Colonic mucosa (tissue), 4 donors: ENCODE measurements around the gene KLHDC8B. TPM values are rescaled to one million over a fixed set of nuclear protein-coding genes. Genes with fewer than 3 reads are reported as not detected.

Experiments
- DNase-seq: peaks from one replicate; pipeline ENCODE4 v3.0.0-alpha.2; 2020
- H3K27ac ChIP-seq: fragments of 200-600 bp; one replicate; pipeline ENCODE4 v1.8.0; 2021
- H3K27me3 ChIP-seq: fragments of 200-600 bp; one replicate; pipeline ENCODE4 v1.8.0; 2021
- H3K36me3 ChIP-seq: fragments of 200-600 bp; one replicate; pipeline ENCODE4 v1.8.0; 2021
- H3K4me1 ChIP-seq: fragments of 200-600 bp; one replicate; pipeline ENCODE4 v1.8.0; 2021; ENCODE audit warnings: mild to moderate bottlenecking
- H3K4me3 ChIP-seq: fragments of 200-600 bp; one replicate; pipeline ENCODE4 v1.8.0; 2021
- H3K9ac ChIP-seq, 2 donors: one replicate each; pipeline ENCODE4 v1.7.0; 2013; ENCODE audit warnings: control low read depth in 2 of 2, low read depth in 2 of 2, low read length in 2 of 2
- H3K9me3 ChIP-seq: fragments of 200-600 bp; one replicate; pipeline ENCODE4 v1.8.0; 2021
- CTCF ChIP-seq: fragments of 200-600 bp; IDR thresholded peaks from one replicate; pipeline ENCODE4 v1.8.0; 2022; ENCODE audit warnings: antibody characterized with exemption, mild to moderate bottlenecking
- intact Hi-C: fragments of 100-400 bp; cut with DNase I; formaldehyde crosslinking; loops from one replicate; pipeline ENCODE4 v1.14.1; 2022
- total RNA-seq, 2 donors: library from RNA; stranded (reverse); fragmentation: NEBNext Ultra II Directional in 1 of 2; extraction: Animal tissue kit (Norgen Biotek cat#: 25700) in 1 of 2; gene quantifications; one replicate each; pipeline ENCODE4 v1.2.1, GENCODE V29; 2021
- donor health status: healthy.
- donor health status: DM: no; HTN: no; CAD: no.
- donor health status: DM: no; HTN: no; CAD: no.

The KLHDC8B gene
- total RNA-seq, 2 donors from 2014 or later: 5.1 to 9.4 TPM

- no peak overlapping the region for H3K27ac ChIP-seq
These were observed 4.1 kb downstream of the KLHDC8B start for GRCh38 chr3:49175530-49175929.

GRCh38 chr3:49177073-49177472, 5.7 kb downstream of the KLHDC8B start:
- intact Hi-C loops: loop anchor here (5.0 kb wide), 1 partner anchor 280 kb away; no protein-coding TSS in a partner anchor
- TF ChIP-seq CTCF: no peak
- no peaks in the 10 kb centered on the region for H3K36me3 ChIP-seq
- H3K27me3 ChIP-seq: no peaks in the 10 kb centered on the region
- no peaks in the 10 kb centered on the region for H3K9me3 ChIP-seq
- no peak overlapping the region for H3K9ac ChIP-seq
- no peak for DNase-seq
- H3K4me1 ChIP-seq: no peaks in the 10 kb centered on the region
- no peak overlapping the region for H3K4me3 ChIP-seq
- H3K27ac ChIP-seq: no peak overlapping the region

More at GRCh38 chr3:49175530-49175929, 4.1 kb downstream of the KLHDC8B start:
- no peaks in the 10 kb centered on the region for H3K36me3 ChIP-seq
- DNase-seq: no peak
- H3K4me3 ChIP-seq: no peak overlapping the region
- H3K9me3 ChIP-seq: no peaks in the 10 kb centered on the region
- no peaks in the 10 kb centered on the region for H3K4me1 ChIP-seq
- TF ChIP-seq CTCF: no peak
- intact Hi-C loops: loop anchor here (5.0 kb wide), 1 partner anchor 282 kb away; no protein-coding TSS in a partner anchor
- H3K27me3 ChIP-seq: no peaks in the 10 kb centered on the region
- no peak overlapping the region for H3K9ac ChIP-seq

DNA sequence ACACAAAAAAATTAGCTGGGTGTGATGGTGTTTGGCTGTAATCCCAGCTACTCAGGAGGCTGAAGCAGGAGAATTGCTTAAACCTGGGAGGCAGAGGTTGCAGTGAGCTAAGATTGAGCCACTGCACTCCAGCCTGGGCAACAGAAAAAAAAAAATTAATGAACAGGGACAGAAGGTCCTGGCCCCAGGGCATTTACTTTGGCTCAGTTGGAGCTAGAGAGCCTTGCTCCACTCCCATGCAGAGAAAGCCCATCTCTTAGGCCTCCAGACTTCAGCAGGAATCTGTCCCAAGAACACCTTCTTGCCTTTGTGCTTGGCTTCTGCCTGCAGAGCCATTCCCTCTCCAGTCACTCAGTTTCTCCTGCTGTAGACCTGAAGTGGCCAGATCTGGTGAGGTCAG, 8.7 kb downstream of the KLHDC8B start:
- Histone ChIP-seq H3K36me3 (no peaks in the 10 kb centered on the region), H3K27ac (no peak overlapping the region), H3K4me3 (no peak overlapping the region), H3K9ac (no peak overlapping the region), H3K4me1 (no peaks in the 10 kb centered on the region), H3K27me3 (no peaks in the 10 kb centered on the region), H3K9me3 (no peaks in the 10 kb centered on the region)
- no peak for DNase-seq
- intact Hi-C loops: no loop called here
- no peak for TF ChIP-seq CTCF

- H3K36me3 ChIP-seq: no peaks in the 10 kb centered on the region
- intact Hi-C loops: no loop called here
- no peaks in the 10 kb centered on the region for H3K9me3 ChIP-seq
- no peak overlapping the region for H3K27ac ChIP-seq
- H3K4me1 ChIP-seq: no peaks in the 10 kb centered on the region
- no peak overlapping the region for H3K9ac ChIP-seq
- no peak for DNase-seq
- H3K27me3 ChIP-seq: no peaks in the 10 kb centered on the region
- no peak for TF ChIP-seq CTCF
- H3K4me3 ChIP-seq: no peak overlapping the region
These were observed 10.0 kb downstream of the KLHDC8B start for GRCh38 chr3:49181351-49181750.

- H3K27ac ChIP-seq: no peak overlapping the region
- TF ChIP-seq CTCF: no peak
- no peak overlapping the region for H3K4me3 ChIP-seq
- no peaks in the 10 kb centered on the region for H3K27me3 ChIP-seq
- no peak for DNase-seq
- no peaks in the 10 kb centered on the region for H3K4me1 ChIP-seq
- no peak overlapping the region for H3K9ac ChIP-seq
- H3K9me3 ChIP-seq: no peaks in the 10 kb centered on the region
- H3K36me3 ChIP-seq: no peaks in the 10 kb centered on the region
- intact Hi-C loops: no loop called here
These were observed 11.3 kb downstream of the KLHDC8B start for GRCh38 chr3:49182682-49183081.
